Caco-2 (cell line): ENCODE measurements around the gene SEZ6. TPM values are rescaled to one million over a fixed set of nuclear protein-coding genes. Genes with fewer than 3 reads are reported as not detected.

ENCODE experiments used
- BruUV-seq: library from RNA; stranded (reverse); fragments of 400-500 nt; replicated peaks from 2 replicates; lab custom pipeline; 2021; lab: Mats Ljungman, UMichigan
- CTCF ChIA-PET: fragments of 300-600 bp; sonication (Branson Sonifier 250); formaldehyde crosslinking; loops from one replicate; lab custom pipeline; 2022; ENCODE audit warnings: antibody characterized with exemption; lab: Charles Lee
- POLR2A ChIA-PET: fragments of 300-600 bp; sonication (Branson Sonifier 250); formaldehyde crosslinking; loops from one replicate; lab custom pipeline; 2022; ENCODE audit warnings: antibody characterized with exemption; lab: Charles Lee
- DNase-seq, 2 experiments: peaks; one replicate each; pipeline versions ENCODE4 v3.0.0 to v3.0.0-alpha.2; 2020 to 2022
- H3K27me3 ChIP-seq: replicated peaks from 2 replicates; pipeline ENCODE4 v1.6.0; 2011; ENCODE audit warnings: low read length; ENCODE audit not compliant: control insufficient read depth, insufficient read depth
- H3K36me3 ChIP-seq: 2 replicates; pipeline ENCODE4 v1.5.1; 2011; ENCODE audit warnings: low read length; ENCODE audit not compliant: control insufficient read depth, insufficient read depth
- H3K4me1 ChIP-seq: fragments of 250-450 bp; sonication (Bioruptor Pico); 2 replicates; pipeline ENCODE4 v1.5.1; 2020; ENCODE audit warnings: mild to moderate bottlenecking
- H3K4me3 ChIP-seq: 2 replicates; pipeline ENCODE4 v1.5.1; 2011; ENCODE audit warnings: low read depth, mild to moderate bottlenecking, control low read depth, low read length
- H3K9me3 ChIP-seq: fragments of 250-450 bp; sonication (Bioruptor Pico); 2 replicates; pipeline ENCODE4 v1.5.1; 2020; ENCODE audit warnings: mild to moderate bottlenecking, moderate library complexity
- H3K27ac Mint-ChIP-seq: one replicate; pipeline ENCODE4 v1.8.0; 2022; ENCODE audit warnings: mixed read lengths; ENCODE audit not compliant: unreplicated experiment
- H3K27me3 Mint-ChIP-seq: one replicate; pipeline ENCODE4 v1.8.0; 2022; ENCODE audit warnings: mixed read lengths; ENCODE audit not compliant: insufficient read depth, unreplicated experiment
- H3K36me3 Mint-ChIP-seq: one replicate; pipeline ENCODE4 v1.8.0; 2022; ENCODE audit warnings: mild to moderate bottlenecking, mixed read lengths; ENCODE audit not compliant: insufficient read depth, unreplicated experiment
- H3K4me1 Mint-ChIP-seq: one replicate; pipeline ENCODE4 v1.8.0; 2022; ENCODE audit warnings: low read depth, mixed read lengths; ENCODE audit not compliant: unreplicated experiment
- H3K4me3 Mint-ChIP-seq: one replicate; pipeline ENCODE4 v1.8.0; 2022; ENCODE audit warnings: mild to moderate bottlenecking, moderate library complexity, mixed read lengths; ENCODE audit not compliant: unreplicated experiment
- H3K9me3 Mint-ChIP-seq: one replicate; pipeline ENCODE4 v1.8.0; 2022; ENCODE audit warnings: mixed read lengths; ENCODE audit not compliant: unreplicated experiment
- CTCF ChIP-seq, 2 experiments: fragments of 200-600 bp in 1 of 2; IDR thresholded peaks; 1 replicate in 1 of 2; 2 replicates in 1 of 2; pipeline versions ENCODE4 v1.5.1 to v1.8.0; 2011 to 2022; ENCODE audit warnings: antibody characterized with exemption in 1 of 2, control low read depth in 1 of 2, inconsistent platforms in 1 of 2, low read depth in 1 of 2, low read length in 1 of 2, mild to moderate bottlenecking in 1 of 2, moderate library complexity in 1 of 2; ENCODE audit not compliant: insufficient read depth in 1 of 2, severe bottlenecking in 1 of 2, unreplicated experiment in 1 of 2
- intact Hi-C: fragments of 100-400 bp; cut with micrococcal nuclease; formaldehyde crosslinking; loops from one replicate; pipeline ENCODE4 v1.10.0; 2022; ENCODE audit not compliant: unreplicated experiment
- total RNA-seq: library from RNA; stranded (reverse); gene quantifications from 2 replicates; pipeline ENCODE4 v1.2.3, GENCODE V29; 2022

SEZ6 gene
- total RNA-seq, 1 experiment from 2014 or later = not detected

GRCh38 chr17:29038085-29038795, 32.4 kb upstream of the SEZ6 start:
- POLR2A ChIA-PET = no interaction called here
- Mint-ChIP-seq H3K36me3 (no peaks in the 10 kb centered on the region), H3K4me1 (peaks cover 7% of the 10 kb centered on the region), H3K9me3 (peaks cover 17% of the 10 kb centered on the region), H3K27ac (no peak overlapping the region), H3K27me3 (peaks cover 8% of the 10 kb centered on the region), H3K4me3 (no peak overlapping the region)
- Histone ChIP-seq H3K36me3 (no peaks in the 10 kb centered on the region), H3K4me3 (no peak overlapping the region), H3K9me3 (peaks cover 8% of the 10 kb centered on the region; the same call in 1 of the 2 replicates), H3K27me3 (no peaks in the 10 kb centered on the region; the same call in 1 of the 2 replicates), H3K4me1 (no peaks in the 10 kb centered on the region)
- intact Hi-C loops = loop anchor here (5.0 kb wide), 1 partner anchor 74 kb away; no protein-coding TSS in a partner anchor
- CTCF ChIA-PET = interaction anchor here (0.9 kb wide), 1 partner anchor 72 kb away, joined by 3 read pairs; no protein-coding TSS in a partner anchor
- no TSS peak for BruUV-seq
- TF ChIP-seq CTCF (IDR thresholded peaks at IDR 0.05; ENCODE audit: insufficient read depth in 1 of 2, low read depth in 1 of 2, low read length in 1 of 2, severe bottlenecking in 1 of 2, unreplicated experiment in 1 of 2) = no peak
- no peak for DNase-seq

GRCh38 chr17:29037739-29038084, 31.9 kb upstream of the SEZ6 start:
- Mint-ChIP-seq H3K36me3 (no peaks in the 10 kb centered on the region), H3K4me3 (no peak overlapping the region), H3K27ac (no peak overlapping the region), H3K4me1 (peaks cover 3% of the 10 kb centered on the region), H3K9me3 (peaks cover 17% of the 10 kb centered on the region), H3K27me3 (peaks cover 8% of the 10 kb centered on the region)
- intact Hi-C loops = loop anchor here (5.0 kb wide), 1 partner anchor 75 kb away; no protein-coding TSS in a partner anchor
- Histone ChIP-seq H3K9me3 (peaks cover 8% of the 10 kb centered on the region; the same call in 1 of the 2 replicates), H3K4me1 (no peaks in the 10 kb centered on the region), H3K4me3 (no peak overlapping the region), H3K36me3 (no peaks in the 10 kb centered on the region), H3K27me3 (no peaks in the 10 kb centered on the region; the same call in 1 of the 2 replicates)
- ChIA-PET CTCF (no interaction called here), POLR2A (no interaction called here)
- no peak for TF ChIP-seq CTCF (IDR thresholded peaks at IDR 0.05; ENCODE audit: insufficient read depth in 1 of 2, low read depth in 1 of 2, low read length in 1 of 2, severe bottlenecking in 1 of 2, unreplicated experiment in 1 of 2)
- no TSS peak for BruUV-seq
- no peak for DNase-seq

DNA sequence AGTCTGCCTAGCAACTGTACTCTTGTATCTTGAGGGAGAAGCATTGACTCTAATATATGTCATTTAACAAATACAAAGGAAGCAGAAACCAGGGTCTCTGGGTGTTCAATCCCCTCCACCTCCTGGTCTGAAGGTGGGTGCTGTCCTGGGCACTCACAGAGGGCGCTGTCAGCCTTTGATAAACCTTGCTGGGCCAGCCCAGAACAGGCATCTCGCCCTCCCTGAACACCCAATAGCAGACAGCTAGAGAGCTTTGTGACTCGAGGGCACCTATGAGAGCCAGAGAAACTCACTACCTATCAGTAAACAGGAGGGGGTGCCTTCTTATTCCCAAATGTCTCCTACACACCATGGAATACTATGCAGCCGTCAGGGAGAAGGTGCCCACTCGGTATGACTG, 30.8 kb upstream of the SEZ6 start:
- Mint-ChIP-seq H3K27ac (no peak overlapping the region), H3K4me1 (no peaks in the 10 kb centered on the region), H3K27me3 (peaks cover 16% of the 10 kb centered on the region), H3K36me3 (no peaks in the 10 kb centered on the region), H3K9me3 (peaks cover 17% of the 10 kb centered on the region), H3K4me3 (no peak overlapping the region)
- Histone ChIP-seq H3K4me1 (no peaks in the 10 kb centered on the region), H3K4me3 (no peak overlapping the region), H3K9me3 (peaks cover 8% of the 10 kb centered on the region; the same call in 1 of the 2 replicates), H3K27me3 (peaks cover 2% of the 10 kb centered on the region; the same call in 1 of the 2 replicates), H3K36me3 (no peaks in the 10 kb centered on the region)
- intact Hi-C loops = loop anchor here (5.0 kb wide), 1 partner anchor 76 kb away; no protein-coding TSS in a partner anchor
- ChIA-PET CTCF (no interaction called here), POLR2A (no interaction called here)
- no peak for TF ChIP-seq CTCF (IDR thresholded peaks at IDR 0.05; ENCODE audit: insufficient read depth in 1 of 2, low read depth in 1 of 2, low read length in 1 of 2, severe bottlenecking in 1 of 2, unreplicated experiment in 1 of 2)
- no TSS peak for BruUV-seq
- no peak for DNase-seq
